NCI-H345 treated with DMSO at 0.1 percent for 48 hours (cell line): ENCODE data around the gene MORN1.

ENCODE experiments used
- DNase-seq: peaks from one replicate; lab custom pipeline; 2025; ENCODE audit not compliant: unreplicated experiment; lab: John Stamatoyannopoulos, UW

MORN1 gene

DNA sequence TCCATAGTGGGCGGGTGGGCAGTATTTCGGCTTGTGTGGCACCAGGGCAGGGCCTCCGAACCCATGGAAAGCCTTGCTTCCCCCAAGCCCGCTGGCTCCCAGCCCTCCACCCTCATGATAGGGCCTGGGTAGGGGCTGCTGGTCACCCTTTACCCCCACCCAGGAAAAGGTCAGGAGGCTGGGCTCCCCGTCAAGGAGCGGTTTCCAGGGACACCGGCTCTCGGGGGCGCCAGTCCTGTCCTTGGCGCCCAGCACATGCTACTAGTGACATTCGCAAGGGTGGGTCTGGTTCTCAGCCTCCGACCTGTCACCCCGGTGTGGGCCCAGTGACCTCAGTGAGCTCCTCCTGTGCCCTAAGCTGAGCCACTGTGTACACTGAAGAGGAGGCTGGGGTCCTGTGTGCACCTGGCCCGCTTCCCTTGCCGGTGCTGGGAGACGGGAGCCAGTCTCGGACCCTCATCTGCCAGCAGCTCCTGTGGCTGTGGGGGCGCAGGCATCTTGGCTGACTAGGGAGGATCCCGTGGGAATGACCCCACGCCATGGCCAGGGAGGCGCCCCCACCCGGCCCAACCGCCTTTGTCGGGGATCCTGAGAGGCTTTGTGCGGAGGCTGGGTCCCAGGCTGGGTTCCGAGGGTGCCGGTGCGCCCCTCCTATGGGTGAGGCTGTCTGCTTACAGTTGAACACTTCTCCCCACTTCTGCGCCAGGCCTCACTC, 108.6 kb downstream of the MORN1 start:
- DNase-seq = no peak

DNA sequence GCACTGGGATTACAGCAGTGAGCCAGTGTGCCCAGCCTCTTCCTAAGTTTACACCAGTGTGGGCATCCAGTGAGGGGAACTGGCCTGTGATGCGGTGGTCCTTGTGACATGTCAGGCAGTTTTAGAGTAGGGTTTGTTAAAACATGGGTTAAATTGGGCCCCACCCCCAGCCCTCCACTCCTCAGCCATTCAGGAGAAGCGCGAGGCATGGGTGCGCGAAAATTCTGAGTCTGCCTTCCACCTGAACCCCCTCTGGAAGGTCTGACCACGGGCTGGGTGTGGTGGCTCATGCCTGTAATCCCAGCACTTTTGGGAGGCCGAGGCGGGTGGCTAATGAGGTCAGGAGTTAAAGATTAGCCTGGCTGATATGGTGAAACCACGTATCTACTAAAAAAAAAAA, 111.5 kb downstream of the MORN1 start:
- DNase-seq = no peak

DNA sequence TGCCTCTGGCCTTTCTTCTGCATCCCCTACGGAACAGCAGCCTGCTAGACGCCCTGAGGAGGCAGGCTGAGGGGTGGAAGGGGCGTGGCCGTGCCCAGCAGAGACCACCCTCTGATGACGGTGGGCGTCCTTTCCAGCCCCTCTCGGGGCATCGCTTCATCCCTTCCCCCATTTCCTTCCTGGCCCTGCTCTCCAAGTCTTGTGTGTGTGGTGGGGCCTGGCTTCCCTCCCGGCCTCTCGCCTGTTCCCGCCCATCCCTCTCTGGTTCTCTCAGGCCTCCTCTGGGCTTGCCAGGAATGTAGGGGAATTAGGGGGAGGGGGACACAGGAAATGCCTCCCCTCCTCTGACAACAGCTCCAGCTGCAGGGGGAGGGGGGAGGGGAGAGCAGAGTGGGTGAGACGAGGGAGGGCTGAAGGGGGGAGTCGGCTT, 112.1 kb downstream of the MORN1 start:
- DNase-seq = no peak

DNA sequence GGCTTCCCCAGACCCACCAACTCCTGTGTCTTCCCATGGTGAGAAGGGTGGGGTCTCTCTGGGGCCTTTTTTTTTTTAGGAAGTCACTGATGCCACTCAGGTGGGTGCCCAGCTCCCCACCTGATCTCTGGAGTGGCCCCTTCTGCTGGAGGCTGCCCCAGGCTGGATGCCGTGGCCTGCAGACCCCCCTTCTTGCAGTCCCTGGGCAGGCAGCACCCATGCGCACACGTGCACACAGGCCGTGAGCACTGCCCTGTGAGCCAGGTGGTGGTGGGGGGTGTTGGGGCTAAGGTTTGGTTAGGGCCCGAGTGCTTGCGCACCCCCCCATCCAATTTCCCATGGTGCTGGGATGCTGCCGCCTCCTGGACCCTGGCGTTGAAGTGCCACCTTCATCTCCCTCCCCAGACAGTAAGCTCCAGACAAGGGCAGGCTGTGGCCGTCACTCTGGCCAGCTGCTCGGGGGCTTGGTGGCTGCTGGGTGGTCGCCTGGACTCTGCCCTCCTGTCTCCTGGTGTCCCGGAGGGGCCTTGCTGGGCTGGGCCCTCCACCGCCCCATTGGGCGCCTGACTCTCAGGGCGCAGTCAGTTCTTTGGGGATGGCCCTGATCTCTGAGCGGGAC, 112.7 kb downstream of the MORN1 start:
- DNase-seq = no peak

DNA sequence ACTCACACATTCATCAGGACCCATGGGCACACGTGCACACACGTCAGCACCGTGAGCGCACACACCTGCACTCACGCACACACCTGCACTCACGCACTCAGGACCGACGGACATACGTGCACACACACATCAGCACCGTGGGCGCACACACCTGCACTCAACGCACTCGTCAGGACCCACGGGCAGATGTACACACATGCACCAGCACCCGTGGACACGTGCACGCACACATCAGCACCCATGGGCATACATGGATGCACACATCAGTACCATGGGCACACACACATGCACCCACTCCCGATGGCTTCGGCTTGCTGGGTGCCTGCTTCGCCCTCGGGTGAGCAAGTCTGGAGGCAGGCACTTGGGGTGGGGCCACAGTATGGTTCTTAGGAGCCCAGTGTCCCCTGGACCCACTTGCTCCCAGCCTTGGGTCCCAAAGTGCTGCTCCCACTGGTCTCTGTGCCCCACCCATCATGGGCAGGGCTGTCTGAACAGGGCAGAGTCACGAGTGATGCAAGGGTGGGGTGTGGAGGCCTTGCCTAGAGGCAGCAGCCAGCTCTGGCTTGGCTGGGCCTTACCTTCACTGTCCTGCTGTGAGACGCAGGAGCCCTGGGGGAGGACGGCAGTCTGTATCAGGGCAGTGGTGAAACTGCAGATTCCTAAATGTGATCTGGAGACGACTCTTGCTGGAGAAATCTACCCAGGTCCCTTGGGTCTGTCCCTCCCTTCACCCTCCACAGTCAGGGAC, 113.4 kb downstream of the MORN1 start:
- DNase-seq = no peak

DNA sequence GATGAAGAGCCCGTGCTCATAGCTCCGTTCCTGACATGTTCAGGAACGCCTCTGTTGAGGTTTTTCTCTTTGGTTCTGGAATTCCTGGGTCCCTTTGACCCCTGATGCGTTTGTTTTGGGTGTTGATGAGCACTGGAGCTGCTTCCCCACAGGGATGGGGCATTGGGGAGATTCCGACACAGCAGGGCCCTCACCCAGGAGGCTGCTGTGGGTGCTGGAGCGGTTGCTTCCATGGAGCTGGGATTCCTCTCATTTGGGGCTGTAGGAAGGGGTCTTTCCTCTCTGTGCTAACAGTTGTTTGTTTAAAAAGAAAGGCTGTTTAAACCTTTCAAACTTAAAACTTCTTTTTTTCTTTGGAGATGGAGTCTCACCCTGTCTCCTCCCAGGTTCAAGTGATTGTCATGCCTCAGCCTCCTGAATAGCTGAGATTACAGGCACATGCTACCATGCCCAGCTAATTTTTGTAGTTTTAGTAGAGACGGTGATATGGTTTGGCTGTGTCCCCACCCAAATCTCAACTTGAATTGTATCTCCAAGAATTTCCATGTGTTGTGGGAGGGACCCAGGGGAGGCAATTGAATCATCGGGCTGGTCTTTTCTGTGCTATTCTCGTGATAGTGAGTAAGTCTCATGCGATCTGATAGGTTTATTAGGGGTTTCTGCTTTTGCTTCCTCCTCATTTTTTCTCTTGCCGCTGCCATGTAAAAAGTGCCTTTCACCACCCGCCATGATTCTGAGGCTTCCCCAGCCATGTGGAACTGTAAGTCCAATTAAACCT, 114.4 kb downstream of the MORN1 start:
- no peak for DNase-seq

DNA sequence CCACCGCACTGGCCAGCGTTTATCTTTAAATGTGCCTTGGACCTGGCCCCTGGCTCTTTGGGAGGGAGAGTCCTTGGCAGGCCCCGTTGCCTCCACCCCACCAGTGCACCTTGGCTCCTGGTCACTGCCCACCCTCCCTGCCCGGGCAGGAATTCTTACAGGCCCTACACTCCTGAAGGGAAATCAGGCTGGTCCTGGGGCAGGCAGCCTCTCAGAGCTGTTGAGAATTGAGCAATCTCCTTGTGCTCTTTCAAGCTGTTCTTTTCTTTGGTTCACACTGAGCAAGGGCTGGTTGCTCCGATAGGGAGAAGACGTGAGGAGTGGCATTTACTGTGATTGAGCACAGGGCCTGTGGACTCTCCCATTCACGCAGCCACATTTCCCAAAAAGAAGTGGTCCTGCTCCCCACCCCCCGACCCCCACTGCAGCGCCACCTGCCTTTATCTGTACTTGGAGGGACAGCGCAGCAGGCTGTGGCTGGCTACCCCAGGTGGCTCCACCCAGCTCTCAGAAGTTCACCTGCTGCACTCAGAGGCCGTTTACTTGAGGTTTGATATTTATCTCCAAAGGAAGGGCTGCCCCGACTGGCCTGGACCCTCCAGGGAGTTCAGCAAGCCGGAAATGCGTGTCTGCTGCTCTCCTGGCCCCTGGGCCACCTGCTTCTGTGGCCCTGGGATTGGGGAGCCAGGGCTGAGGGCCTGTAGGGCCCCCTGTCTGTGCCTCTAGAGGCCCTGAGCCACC, 115.4 kb downstream of the MORN1 start:
- DNase-seq = peak; percentile 29

DNA sequence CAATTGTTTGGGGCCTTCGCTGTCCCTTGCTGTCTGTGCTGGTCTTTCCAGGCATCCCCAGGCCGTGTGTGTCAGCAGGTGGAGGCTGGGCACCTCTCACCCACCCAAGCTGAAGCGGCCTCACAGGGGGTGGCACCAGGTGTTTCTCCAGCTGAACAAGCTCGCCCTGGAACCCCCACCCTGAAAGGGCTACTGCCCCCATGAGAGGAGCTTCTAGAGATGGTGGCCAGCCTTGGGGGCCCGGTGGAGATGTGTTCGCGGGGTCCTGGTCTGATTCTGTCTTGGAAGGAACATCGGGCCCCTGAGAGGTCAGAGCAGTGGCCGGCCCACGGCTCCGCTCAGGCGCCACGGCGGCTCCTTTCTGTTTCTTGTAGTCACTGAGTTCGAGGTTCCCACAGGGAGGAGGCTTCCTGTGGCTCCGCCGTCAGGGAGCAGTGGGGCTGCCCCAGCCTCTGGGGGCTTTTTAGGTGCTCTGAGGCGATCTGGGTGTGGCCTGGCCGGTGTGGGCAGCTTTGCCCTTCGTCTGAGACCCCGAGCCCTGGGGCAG, 116.4 kb downstream of the MORN1 start:
- DNase-seq = no peak

DNA sequence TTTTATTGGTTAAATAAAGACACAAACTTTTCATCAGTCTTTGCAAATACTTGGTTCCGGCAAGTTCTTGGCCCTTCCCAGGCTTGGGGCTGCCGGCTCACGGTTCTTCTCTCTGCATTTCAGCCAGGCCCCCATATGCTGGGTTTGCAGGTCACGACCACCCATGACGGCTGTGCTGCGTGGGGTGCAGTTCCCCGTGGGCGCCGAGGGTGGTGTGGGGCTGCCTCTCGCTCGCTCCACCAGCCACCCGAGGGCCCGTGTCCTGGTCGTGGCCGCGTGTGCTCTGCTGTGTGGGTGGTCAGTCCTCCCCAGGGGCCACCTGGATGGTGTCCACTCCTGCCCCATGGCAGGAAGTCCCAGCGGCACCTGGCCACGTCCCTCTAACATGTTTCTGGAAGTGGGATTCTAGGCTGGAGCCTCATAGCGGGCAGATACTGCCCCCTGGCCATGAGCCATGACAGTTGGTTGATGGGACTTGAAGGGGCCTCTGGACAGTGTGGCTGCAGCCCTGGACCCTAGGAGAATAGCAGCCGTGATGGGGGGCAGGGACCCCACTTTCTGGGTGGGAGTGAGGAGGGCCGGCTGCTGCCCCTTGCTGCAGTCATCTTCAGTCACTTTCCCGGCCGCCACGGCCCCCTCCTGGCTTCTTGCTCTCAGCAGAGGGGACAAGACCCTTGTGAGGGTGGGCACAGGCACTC, 117.0 kb downstream of the MORN1 start:
- no peak for DNase-seq

DNA sequence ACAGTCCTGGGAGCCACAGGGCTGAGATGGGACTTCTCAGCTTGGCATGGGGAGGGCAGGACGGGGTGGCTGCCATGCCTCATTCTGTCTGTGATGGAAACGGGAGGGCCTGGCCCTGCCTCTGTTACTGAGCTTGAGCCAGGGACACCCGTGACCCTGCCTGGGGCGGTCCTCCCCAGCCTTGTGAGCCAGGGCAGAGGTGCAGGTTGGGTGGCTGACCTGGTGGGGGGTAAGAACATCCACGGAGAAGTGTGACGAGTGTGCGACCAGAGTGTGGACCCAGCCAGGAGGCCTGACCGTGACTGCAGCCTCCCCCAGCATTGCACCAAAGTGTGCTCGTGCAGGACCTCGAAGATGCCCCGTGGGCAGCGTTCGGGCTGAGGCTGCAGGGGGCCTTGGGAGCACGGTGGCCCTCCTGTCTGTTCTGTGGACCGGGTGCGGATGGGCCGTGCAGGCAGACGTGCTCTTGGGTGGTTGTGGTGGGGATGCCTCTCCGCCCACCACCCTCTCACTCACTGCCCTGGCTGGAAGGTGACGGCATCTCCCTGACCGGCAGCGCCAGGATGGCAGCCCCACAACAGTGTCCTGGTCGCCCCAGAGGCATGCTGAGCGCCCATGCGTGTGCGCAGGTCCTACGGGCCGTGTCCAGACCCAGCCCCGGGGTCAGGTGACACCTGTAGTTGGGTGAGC, 117.8 kb downstream of the MORN1 start:
- no peak for DNase-seq

DNA sequence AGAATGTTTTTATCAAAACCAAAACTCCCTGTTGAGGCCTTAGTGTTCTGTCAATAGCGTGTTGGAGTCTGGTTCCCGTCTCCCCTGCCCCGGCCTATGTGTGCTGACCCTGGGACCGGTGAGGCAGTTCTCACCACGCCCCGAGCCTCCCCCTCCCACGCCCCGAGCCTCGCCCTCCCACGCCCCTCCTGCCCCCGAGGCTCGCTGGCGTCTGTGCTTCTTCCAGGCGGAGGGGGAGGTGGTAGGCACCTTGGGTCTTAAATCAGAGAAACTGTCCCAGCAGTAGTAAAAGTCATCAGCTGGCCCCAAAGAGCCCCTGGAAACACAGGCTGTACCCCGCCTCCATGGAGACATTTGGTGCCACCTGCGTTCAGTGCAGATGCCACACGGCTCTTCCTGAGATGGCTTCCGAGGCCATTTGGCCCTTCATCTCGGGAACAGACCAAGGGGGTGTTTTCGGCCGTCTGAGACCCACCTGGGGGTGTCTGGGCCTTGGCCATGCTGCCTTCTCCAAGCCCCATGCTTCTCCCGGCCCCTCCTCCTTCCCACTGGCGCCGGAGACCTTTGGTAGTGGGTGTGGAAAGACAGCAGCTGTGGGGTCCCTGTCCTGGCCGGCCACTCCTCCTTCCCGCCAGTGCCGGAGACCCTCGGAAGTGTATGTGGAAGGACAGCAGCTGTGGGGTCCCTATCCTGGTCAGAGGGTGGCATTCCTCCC, 118.5 kb downstream of the MORN1 start:
- no peak for DNase-seq

DNA sequence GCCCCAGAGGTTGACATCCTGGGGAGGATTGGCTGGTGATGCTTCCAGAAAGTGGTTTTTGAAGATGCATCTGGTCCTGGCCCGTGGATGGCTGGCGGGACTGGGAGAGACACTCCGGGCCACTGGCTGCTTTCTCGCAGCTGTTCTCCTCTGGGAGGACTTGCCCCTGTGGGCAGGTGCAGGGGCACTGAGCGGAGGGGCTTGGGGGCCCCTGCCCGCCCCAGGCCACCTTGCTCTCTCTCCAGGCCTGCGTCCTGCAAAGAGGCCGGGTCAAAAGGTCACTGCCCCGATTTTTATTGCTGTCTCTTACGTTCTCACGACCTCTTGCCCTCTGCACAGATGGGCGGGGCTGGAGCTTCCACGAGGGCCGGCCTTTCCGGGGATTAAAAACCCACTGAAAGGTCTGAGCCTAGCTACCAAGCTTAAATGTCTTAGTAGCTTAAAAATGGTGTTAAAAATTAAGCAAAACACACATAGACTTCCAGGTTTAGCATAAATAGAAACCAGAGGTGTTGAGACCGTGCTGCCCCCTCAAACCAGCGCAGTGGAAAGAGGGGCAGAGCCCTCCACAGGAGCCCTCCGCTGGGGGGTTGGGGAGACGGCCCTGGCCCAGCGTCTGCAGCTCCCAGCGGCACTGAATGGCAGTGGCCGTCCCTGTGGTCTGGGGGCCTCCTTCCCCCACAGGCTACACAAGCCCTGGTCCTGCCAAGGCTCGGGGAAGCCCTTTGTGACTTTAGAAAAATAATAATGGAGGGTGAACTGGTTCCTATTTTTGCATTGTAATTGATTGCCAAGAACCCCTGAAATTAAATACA, 119.3 kb downstream of the MORN1 start:
- no peak for DNase-seq
